COLO668 (cell line): Measurements from ENCODE around the gene PITPNB.

Source experiments
- DNase-seq: peaks from one replicate; lab custom pipeline; 2025; ENCODE audit not compliant: unreplicated experiment; lab: John Stamatoyannopoulos, UW

Gene PITPNB

GRCh38 chr22:27881421-27881820 lies 37.6 kb downstream of the PITPNB start:
- no peak for DNase-seq

- peak; percentile 27 for DNase-seq
Measured at GRCh38 chr22:27880778-27881394, 38.2 kb downstream of the PITPNB start.

- DNase-seq = no peak
Measured at GRCh38 chr22:27879923-27880322, 39.1 kb downstream of the PITPNB start.

- no peak for DNase-seq
Measured at GRCh38 chr22:27878541-27878940, 40.5 kb downstream of the PITPNB start.

- no peak for DNase-seq
Measured at GRCh38 chr22:27877501-27877900, 41.6 kb downstream of the PITPNB start.

GRCh38 chr22:27876684-27877083 lies 42.4 kb downstream of the PITPNB start:
- no peak for DNase-seq

- DNase-seq = no peak
Measured at GRCh38 chr22:27875951-27876350, 43.1 kb downstream of the PITPNB start.

- DNase-seq = no peak
Measured at GRCh38 chr22:27874764-27875163, 44.3 kb downstream of the PITPNB start.

- DNase-seq = no peak
Measured at GRCh38 chr22:27874185-27874584, 44.9 kb downstream of the PITPNB start.

GRCh38 chr22:27873472-27873871 lies 45.6 kb downstream of the PITPNB start:
- DNase-seq = no peak

- DNase-seq = no peak
Measured at GRCh38 chr22:27872488-27872887, 46.6 kb downstream of the PITPNB start.

GRCh38 chr22:27871306-27872014 lies 47.6 kb downstream of the PITPNB start:
- DNase-seq = no peak

- no peak for DNase-seq
Measured at GRCh38 chr22:27870234-27871191, 48.5 kb downstream of the PITPNB start.

- DNase-seq = no peak
Measured at GRCh38 chr22:27868732-27869282, 50.2 kb downstream of the PITPNB start.

- no peak for DNase-seq
Measured at GRCh38 chr22:27867953-27868731, 50.9 kb downstream of the PITPNB start.

GRCh38 chr22:27867085-27867952 lies 51.7 kb downstream of the PITPNB start:
- DNase-seq = no peak

GRCh38 chr22:27866135-27867084 lies 52.6 kb downstream of the PITPNB start:
- no peak for DNase-seq

GRCh38 chr22:27865496-27865895 lies 53.6 kb downstream of the PITPNB start:
- DNase-seq = no peak

- no peak for DNase-seq
Measured at GRCh38 chr22:27863556-27863955, 55.5 kb downstream of the PITPNB start.
